ENCODE data around the gene RFX4.

- no peak for TF ChIP-seq EZH2 (IDR thresholded peaks at IDR 0.05; ENCODE audit: borderline replicate concordance, low read depth, low read length, severe bottlenecking)
- TF ChIP-seq, protein P1, sequence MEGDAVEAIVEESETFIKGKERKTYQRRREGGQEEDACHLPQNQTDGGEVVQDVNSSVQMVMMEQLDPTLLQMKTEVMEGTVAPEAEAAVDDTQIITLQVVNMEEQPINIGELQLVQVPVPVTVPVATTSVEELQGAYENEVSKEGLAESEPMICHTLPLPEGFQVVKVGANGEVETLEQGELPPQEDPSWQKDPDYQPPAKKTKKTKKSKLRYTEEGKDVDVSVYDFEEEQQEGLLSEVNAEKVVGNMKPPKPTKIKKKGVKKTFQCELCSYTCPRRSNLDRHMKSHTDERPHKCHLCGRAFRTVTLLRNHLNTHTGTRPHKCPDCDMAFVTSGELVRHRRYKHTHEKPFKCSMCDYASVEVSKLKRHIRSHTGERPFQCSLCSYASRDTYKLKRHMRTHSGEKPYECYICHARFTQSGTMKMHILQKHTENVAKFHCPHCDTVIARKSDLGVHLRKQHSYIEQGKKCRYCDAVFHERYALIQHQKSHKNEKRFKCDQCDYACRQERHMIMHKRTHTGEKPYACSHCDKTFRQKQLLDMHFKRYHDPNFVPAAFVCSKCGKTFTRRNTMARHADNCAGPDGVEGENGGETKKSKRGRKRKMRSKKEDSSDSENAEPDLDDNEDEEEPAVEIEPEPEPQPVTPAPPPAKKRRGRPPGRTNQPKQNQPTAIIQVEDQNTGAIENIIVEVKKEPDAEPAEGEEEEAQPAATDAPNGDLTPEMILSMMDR (IDR thresholded peaks at IDR 0.05; ENCODE audit: borderline replicate concordance, extremely low read depth, low read length, poor library complexity, severe bottlenecking), result no peak
Observed at GRCh38 chr12:106552228-106552627, 30.6 kb upstream of the RFX4 start.
